Stimulated activated CD8-positive, alpha-beta memory T cell treated with anti-CD3 and anti-CD28 coated beads, Interleukin-15, amount 100 ng/mL, for 4 hours (primary cell): ENCODE data around the gene UNC13B.
"Not testable (repeated sequence)": the region's sequence is repeated elsewhere in the genome, so short reads cannot be mapped to it uniquely, and the experiment has no call there.

ENCODE experiments used
- DNase-seq, 2 donors: peaks; one replicate each; pipeline ENCODE4 v3.0.0-alpha.2; 2020; ENCODE audit warnings: low read depth in 2 of 2

Gene UNC13B

DNA sequence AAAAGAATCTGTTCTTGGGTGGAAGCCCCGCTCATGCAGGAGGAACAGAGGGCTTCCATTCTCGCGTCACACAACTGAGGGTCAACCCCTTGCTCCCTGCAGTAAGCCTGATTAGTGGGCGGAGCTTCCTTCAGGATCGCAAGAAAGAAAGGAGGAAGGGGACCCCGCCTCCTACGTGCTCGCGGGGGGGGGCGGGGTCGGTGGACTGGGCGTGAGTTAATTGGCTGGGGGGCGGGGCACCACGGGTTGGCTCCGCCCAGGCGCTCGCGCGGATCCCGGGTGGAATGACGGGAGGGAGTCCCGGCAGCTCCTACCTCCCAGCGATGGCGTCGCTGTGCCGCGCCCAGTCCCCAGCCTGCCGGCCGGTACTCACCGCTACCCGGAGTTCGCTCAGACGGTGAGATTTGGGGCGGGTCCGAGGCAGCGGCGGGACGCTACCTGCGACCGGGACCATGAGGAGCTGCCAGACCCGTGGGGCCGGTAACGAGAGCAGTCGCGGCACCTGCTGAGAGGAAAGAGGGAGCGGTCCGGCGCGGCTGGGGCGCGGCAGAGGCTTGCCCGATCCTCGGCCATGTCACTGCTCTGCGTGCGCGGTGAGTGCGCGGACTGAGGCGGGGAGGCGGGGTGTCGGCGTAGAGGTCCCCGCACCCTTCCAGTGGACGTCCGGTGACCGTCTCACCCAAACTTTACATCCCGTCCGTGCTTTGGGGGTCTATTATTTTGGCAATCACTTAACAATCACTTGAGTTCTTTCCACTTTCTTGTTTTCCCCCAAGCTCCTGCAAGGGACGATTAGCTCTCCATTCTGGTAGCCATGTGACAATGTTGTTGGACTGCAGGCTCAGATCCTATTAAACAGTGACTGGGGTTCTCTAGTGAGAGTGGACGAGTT lies at the start of gene UNC13B:
TSS of gene UNC13B (plus strand) at position 297 of the 892 bp plus-strand sequence. CDS start at position 572, 275 bp downstream.
- DNase-seq, result peak; percentile 42 to 46

DNA sequence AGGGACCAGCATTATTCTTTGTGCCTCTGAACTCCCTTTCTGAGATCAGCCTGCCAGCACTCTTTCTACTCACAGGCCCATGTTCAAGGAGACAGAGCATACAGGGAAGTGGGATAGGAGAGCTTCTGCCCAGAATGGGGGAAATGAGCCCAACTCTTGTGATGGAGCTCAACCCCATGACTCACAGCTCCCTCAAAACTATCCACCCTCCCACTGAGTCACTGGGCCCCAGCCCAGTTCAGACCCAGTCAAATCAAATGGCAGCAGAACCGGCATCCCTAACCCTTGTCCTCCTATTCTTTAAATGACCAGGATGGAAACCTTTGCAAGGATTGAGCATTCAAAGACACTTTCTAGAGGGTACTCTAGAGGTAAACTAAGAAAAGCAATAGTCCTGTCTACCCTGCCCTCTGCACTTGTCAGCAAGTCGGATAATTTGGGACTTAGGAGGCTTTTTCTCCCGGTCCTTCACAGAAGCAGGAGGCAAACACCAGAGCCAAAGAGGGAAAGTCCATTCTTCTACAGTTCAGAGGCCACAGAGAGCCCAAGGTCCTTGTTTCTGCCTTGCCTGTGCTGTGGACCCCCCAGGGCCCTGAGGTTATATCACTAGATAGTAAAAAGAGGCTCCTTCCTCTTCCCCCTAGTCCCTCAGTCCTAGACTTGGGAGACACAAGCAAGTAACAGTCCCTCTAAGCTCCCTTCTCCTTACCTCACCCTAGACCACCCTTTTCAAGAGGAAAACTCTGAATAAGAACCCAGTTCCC lies 49.4 kb upstream of the UNC13B start:
- DNase-seq, result no peak

- DNase-seq, result peak in 1 of 2 donors; percentile 34
Observed at GRCh38 chr9:35114113-35114839, 47.5 kb upstream of the UNC13B start.

DNA sequence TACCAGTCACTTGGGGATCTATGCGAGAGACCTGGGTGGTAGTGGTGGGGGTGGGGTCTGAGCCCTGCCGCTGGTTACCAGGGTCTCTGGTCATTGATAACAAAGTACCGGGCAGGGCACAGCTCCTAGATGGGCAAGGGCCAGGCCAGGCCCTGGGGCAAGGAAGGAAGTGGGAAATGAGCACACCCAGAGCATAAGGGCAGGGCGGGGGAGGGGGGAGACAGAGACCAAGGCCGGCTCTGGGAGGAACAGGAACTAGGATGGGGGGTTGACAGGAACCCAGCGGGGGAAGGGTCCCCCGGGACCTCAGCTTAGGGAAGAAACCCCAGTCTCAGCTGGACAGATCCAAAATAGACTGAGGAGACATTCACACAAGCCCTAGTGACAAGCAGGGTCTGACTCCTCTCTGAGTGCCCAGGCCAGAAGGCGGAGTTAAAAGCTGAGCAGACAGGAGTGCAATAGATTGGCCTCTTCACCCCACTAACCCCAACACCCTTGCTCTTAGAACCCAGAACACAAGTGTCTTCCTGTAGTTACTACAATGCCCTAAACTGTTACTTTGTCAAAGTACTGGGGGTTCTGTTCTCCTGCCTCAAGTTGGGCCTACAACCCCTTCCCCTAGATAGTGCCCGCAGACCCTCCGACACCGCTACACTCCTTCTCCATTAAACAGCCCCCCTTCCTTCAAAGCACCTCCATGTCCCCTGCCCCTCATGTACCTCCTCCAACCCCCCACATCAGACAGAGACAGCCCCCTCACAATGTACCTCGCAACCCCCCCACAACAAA lies 46.8 kb upstream of the UNC13B start:
- DNase-seq, result no peak

GRCh38 chr9:35115680-35116538 lies 45.9 kb upstream of the UNC13B start, which contains the start of gene ATOSB:
ATOSB (minus strand) TSS chr9:35115862; CDS start chr9:35108274, 7,588 bp downstream.
- DNase-seq, result peak; percentile 78 to 85

GRCh38 chr9:35116539-35116897 lies 45.3 kb upstream of the UNC13B start:
- no peak for DNase-seq

- DNase-seq, result peak; percentile 58 to 76
Observed at GRCh38 chr9:35116898-35117551, 44.8 kb upstream of the UNC13B start.

DNA sequence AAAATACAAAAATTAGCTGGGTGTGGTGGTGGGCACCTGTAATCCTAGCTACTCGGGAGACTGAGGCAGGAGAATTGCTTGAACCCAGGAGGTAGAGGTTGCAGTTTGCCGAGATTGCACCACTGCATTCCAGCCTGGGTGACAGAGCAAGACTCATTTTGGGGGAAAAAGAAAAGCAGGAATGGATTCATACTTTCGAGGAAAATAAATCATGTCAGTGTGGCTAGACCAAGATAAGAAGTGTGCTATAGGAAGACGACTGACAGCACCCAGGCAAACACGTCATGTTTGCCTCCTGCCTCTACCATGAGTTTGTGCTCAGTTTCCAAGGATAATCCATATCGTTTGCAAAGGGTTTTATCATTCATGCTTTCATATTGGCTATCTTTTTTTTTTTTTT lies 26.9 kb upstream of the UNC13B start:
- no peak for DNase-seq

- no peak for DNase-seq
Observed at GRCh38 chr9:35135988-35136387, 25.8 kb upstream of the UNC13B start.

- DNase-seq, result no peak
Observed at GRCh38 chr9:35136866-35137265, 24.9 kb upstream of the UNC13B start.

DNA sequence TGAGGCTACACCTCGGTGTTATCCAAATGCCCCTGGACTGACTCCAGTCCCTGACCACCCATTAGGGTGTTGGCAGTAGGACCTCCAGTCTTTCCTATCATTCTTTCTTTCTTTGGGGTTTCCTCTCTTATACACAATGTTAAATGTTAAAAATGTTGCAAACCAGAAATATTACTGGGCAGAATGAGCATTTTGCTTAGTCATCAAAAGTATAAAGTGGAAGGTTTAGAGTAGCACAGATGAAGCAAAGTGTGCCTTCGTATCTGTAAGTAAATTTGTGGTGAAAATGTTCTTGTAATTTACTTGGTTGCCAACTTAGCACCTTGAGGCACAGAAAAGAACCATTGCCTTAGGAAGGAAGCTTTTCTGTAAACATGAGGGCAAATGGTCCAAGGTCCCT lies 21.7 kb upstream of the UNC13B start:
- DNase-seq, result no peak

DNA sequence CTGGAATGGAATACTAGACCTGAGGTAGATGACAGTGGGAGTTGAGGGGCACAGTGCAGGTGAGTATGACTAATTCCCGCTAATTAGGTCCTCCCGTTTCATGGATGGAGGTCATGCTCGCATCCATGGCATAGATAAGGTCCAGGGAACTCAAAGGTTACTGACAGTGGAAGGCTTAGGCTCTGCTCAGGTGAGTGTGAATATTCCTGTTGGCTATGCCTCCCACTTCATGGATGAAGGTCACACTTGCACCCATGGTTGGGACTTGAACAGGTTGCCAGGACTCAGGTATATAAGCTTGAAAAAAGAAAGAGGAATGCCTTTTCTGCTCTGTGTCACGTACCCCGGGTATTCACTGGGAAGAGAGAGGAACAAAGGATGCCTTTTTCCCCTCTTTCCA lies 19.8 kb upstream of the UNC13B start:
- DNase-seq, result no peak

- DNase-seq, result not testable (repeated sequence)
Observed at GRCh38 chr9:35147941-35148563, 13.8 kb upstream of the UNC13B start.

DNA sequence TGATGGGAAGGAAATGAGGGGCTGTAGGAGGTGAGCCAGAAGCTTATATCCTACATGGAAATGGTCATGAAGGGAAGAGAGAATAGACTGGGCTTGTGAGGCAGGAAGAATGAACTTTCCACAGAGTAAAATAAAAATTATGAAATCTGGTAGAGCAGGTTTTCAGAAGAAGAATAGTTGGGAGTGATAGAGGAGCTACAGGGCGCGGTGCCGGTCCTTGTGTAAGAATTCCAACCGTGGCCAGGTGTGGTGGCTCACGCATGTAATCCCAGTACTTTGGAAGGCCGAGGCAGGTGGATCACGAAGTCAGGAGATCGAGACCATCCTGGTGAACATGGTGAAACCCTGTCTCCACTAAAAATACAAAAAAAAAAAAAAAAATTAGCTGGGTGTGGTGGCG lies 8.9 kb upstream of the UNC13B start:
- no peak for DNase-seq

DNA sequence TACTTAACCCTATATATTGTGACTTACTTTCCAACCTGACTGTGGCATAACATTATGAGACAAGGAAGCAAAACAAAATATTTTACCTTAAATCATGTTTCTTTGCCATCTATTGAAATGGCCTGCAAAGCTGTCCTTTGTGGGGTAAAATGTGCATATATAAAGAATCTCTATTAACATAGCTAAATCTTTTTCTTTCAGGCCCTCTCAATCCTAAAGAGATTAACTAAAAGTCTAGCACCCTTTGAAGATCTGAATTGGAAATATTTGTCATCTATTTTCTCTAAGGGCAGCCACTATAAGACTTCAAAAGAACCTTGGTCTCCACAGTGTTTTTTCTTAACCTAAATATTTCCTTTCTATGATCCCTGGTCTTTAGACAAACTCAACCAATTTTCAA lies 5.0 kb upstream of the UNC13B start:
- DNase-seq, result no peak

GRCh38 chr9:35157836-35158235 lies 4.0 kb upstream of the UNC13B start:
- DNase-seq, result not testable (repeated sequence)

DNA sequence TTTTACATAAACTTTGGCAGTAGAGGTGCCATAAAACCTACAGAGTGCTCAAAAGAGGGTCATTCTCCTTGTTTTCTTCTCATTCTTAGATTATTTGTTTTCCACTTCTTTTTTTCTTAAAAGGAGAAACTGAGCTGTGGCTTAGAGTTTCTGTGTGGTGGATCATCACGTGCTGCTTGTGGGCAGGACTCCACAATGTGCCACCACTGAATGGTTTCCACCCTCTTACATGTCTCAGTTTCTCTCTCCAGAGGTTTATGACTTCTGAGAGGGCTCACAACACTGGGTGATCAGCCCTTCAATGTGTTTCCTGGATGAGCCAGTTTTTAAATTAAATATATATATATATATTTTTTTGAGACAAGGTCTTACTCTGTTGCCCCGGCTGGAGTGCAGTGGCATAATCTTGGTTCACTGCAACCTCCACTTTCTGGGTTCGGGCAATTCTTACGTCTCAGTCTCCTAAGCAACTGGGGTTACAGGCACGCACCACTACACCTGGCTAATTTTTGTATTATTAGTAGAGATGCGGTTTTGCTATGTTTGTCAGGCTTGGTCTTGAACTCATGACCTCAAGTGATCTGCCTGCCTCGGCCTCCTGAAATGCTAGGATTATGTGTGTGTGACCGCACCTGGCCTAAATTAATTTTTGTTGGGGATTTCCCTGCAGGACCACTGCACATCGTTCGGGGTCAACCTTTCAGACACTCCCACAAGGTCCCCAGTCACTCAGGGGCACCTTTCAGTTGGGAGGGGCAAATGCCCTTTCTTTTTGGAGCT lies 3.1 kb upstream of the UNC13B start:
- DNase-seq, result no peak

DNA sequence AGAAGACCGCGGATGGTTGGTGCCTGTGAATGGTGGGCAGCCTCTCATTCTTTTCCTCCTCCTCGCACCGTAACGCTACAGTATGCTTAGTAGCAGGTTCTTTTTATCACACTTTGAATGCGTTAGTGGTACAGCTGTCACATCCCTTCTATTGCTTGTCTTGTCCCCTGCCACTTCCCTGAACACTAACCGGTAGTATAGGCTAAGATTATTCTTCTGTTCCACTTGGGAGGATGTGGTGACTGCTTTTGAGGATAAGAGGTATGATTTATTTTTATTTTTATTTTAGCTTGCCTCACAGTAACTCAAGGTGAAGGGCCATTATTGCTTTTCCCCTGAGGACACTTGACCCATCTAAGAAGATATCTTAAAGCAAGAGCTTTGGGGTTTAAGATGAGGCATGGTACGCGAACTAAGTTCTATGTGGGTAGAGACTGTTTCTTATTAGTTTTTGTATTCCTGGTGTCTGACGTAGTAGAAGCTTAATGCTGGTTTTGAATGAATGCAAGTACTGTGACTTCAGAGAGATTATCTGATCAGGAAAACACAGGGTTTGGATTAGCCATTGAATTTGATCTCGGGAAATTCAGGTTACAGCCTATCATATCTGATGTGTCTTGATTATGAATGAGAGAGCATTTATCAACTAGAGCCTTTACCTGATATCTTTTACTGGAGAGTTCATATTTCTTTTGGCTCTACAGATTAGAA lies 951 bp downstream of the UNC13B start:
- no peak for DNase-seq
